A549 (cell line): ENCODE results near the gene C15orf62. TPM values are rescaled to one million over a fixed set of nuclear protein-coding genes. Genes with fewer than 3 reads are reported as not detected.

Experiments
- ATAC-seq, 2 experiments: fragments of 200-7000 bp in 1 of 2; fragments of >200 bp in 1 of 2; cut with Nextera tagmentation in 1 of 2; cut with Tn5 transposase in 1 of 2; 3 replicates each; pipeline versions ENCODE4 v1.8.0 to v1.9.1; 2018 to 2020; ENCODE audit warnings: mild to moderate bottlenecking in 1 of 2, moderate library complexity in 1 of 2
- CTCF ChIA-PET: fragments of 300-600 bp; sonication (Branson Sonifier 250); formaldehyde crosslinking; extraction: SDS; loops from one replicate; lab custom pipeline; 2021; ENCODE audit warnings: antibody characterized with exemption, inconsistent platforms; lab: Yijun Ruan, JAX
- POLR2A ChIA-PET: fragments of 350-600 bp; formaldehyde crosslinking; extraction: SDS; loops from one replicate; lab custom pipeline; 2021; ENCODE audit warnings: antibody characterized with exemption, inconsistent platforms; lab: Yijun Ruan, JAX
- DNase-seq, 2 experiments: peaks; one replicate each; pipeline versions ENCODE4 v3.0.0 to v3.0.0-alpha.2; 2011 to 2016; ENCODE audit warnings: low read depth in 1 of 2, low spot score in 1 of 2
- FAIRE-seq: peaks from 2 replicates; lab custom pipeline; 2011; peaks lifted over from hg19 to GRCh38; lab: Jason Lieb, UNC
- H3K27ac ChIP-seq, 2 experiments: fragments of >200 bp; sonication (Bioruptor Twin); formaldehyde crosslinking; 3 replicates each; pipeline ENCODE4 v1.5.1; 2016 to 2017
- H3K4me1 ChIP-seq: fragments of >200 bp; sonication (Bioruptor Twin); formaldehyde crosslinking; 3 replicates; pipeline ENCODE4 v1.6.1; 2016
- H3K4me2 ChIP-seq: fragments of >200 bp; sonication (Bioruptor Twin); formaldehyde crosslinking; 3 replicates; pipeline ENCODE4 v1.6.1; 2016
- H3K4me3 ChIP-seq: fragments of >200 bp; sonication (Bioruptor Twin); formaldehyde crosslinking; 3 replicates; pipeline ENCODE4 v1.5.1; 2016
- H3K9me3 ChIP-seq: fragments of >200 bp; sonication (Bioruptor Twin); formaldehyde crosslinking; 3 replicates; pipeline ENCODE4 v1.6.1; 2016
- BCL3 ChIP-seq: fragments of >200 bp; sonication (Bioruptor Twin); formaldehyde crosslinking; IDR thresholded peaks from 3 replicates; pipeline ENCODE4 v1.6.1; 2016
- CBX8 ChIP-seq: fragments of 200-600 bp; sonication (generic); IDR thresholded peaks from 2 replicates; pipeline ENCODE4 v1.6.1; 2016
- EHF ChIP-seq: fragments of 250-450 bp; sonication (Bioruptor Pico); IDR thresholded peaks from 2 replicates; pipeline ENCODE4 v1.5.0; 2020; ENCODE audit warnings: mild to moderate bottlenecking
- EHMT2 ChIP-seq: fragments of 200-600 bp; sonication (generic); IDR thresholded peaks from 2 replicates; pipeline ENCODE4 v1.6.1; 2016; ENCODE audit warnings: antibody characterized with exemption, low read depth, mild to moderate bottlenecking, moderate library complexity
- ELK1 ChIP-seq: fragments of 150-350 bp; IDR thresholded peaks from 2 replicates; pipeline ENCODE4 v1.6.1; 2014; ENCODE audit warnings: low read depth, mild to moderate bottlenecking, low read length
- EP300 ChIP-seq, 2 experiments: fragments of >200 bp; sonication (Bioruptor Twin); formaldehyde crosslinking; IDR thresholded peaks; 2 replicates in 1 of 2; 3 replicates in 1 of 2; pipeline ENCODE4 v1.6.1; 2016 to 2017
- FOSB ChIP-seq: fragments of 250-450 bp; sonication (Bioruptor Pico); IDR thresholded peaks from 2 replicates; pipeline ENCODE4 v1.5.0; 2020; ENCODE audit warnings: mild to moderate bottlenecking, moderate library complexity
- FOSL2 ChIP-seq, 2 experiments: fragments of 450-650 bp in 1 of 2; fragments of >200 bp in 1 of 2; sonication (Bioruptor Twin) in 1 of 2; formaldehyde crosslinking; IDR thresholded peaks; 2 replicates each; pipeline versions ENCODE4 v1.5.0 to v1.6.1; 2016 to 2020; ENCODE audit warnings: mild to moderate bottlenecking in 1 of 2, moderate library complexity in 1 of 2
- FOXS1 ChIP-seq: fragments of 250-450 bp; sonication (Bioruptor Pico); IDR thresholded peaks from 2 replicates; pipeline ENCODE4 v1.5.0; 2020; ENCODE audit warnings: mild to moderate bottlenecking, moderate library complexity
- HOXA7 ChIP-seq: fragments of 250-450 bp; sonication (Bioruptor Pico); IDR thresholded peaks from 2 replicates; pipeline ENCODE4 v1.5.0; 2020; ENCODE audit warnings: mild to moderate bottlenecking, moderate library complexity
- HOXB5 ChIP-seq: fragments of 250-450 bp; sonication (Bioruptor Pico); IDR thresholded peaks from 2 replicates; pipeline ENCODE4 v1.5.0; 2020; ENCODE audit warnings: mild to moderate bottlenecking, moderate library complexity
- JUNB ChIP-seq: fragments of >200 bp; sonication (Bioruptor Twin); formaldehyde crosslinking; IDR thresholded peaks from 2 replicates; pipeline ENCODE4 v1.6.1; 2016
- KDM1A ChIP-seq: fragments of 200-600 bp; sonication (generic); IDR thresholded peaks from 2 replicates; pipeline ENCODE4 v1.6.1; 2016; ENCODE audit warnings: low read depth, mild to moderate bottlenecking
- MAZ ChIP-seq: fragments of 150-350 bp; IDR thresholded peaks from 2 replicates; pipeline ENCODE4 v1.6.1; 2014; ENCODE audit warnings: antibody characterized with exemption, low read depth, low read length, borderline replicate concordance
- MYC ChIP-seq: IDR thresholded peaks from 2 replicates; pipeline ENCODE4 v1.6.1; 2012; ENCODE audit warnings: mild to moderate bottlenecking, inconsistent platforms, low read length, improper control_type of control experiment, borderline replicate concordance
- NFE2L2 ChIP-seq: fragments of 150-350 bp; conservative IDR thresholded peaks from 2 replicates; pipeline ENCODE4 v1.6.1; 2014; ENCODE audit warnings: low read length
- PBX3 ChIP-seq: IDR thresholded peaks from 2 replicates; pipeline ENCODE4 v1.6.1; 2012
- PHF8 ChIP-seq: fragments of 200-600 bp; sonication (generic); IDR thresholded peaks from 2 replicates; pipeline ENCODE4 v1.6.1; 2016; ENCODE audit warnings: low read depth, mild to moderate bottlenecking, antibody characterized with exemption, moderate library complexity, borderline replicate concordance
- RAD21 ChIP-seq, 2 experiments: fragments of >200 bp in 1 of 2; sonication (Bioruptor Twin) in 1 of 2; formaldehyde crosslinking in 1 of 2; IDR thresholded peaks in 1 of 2; conservative IDR thresholded peaks in 1 of 2; 2 replicates in 1 of 2; 3 replicates in 1 of 2; pipeline ENCODE4 v1.6.1; 2012 to 2018; ENCODE audit warnings: inconsistent platforms in 1 of 2
- RARB ChIP-seq: fragments of 250-450 bp; sonication (Bioruptor Pico); IDR thresholded peaks from 2 replicates; pipeline ENCODE4 v1.8.0; 2021; ENCODE audit warnings: mild to moderate bottlenecking, moderate library complexity
- RFX5 ChIP-seq: fragments of 450-650 bp; IDR thresholded peaks from 2 replicates; pipeline ENCODE4 v1.7.1; 2014; ENCODE audit warnings: antibody characterized with exemption, mild to moderate bottlenecking, moderate library complexity
- SMC3 ChIP-seq: fragments of >200 bp; sonication (Bioruptor Twin); formaldehyde crosslinking; IDR thresholded peaks from 3 replicates; pipeline ENCODE4 v1.6.1; 2018; ENCODE audit warnings: inconsistent platforms
- TFCP2L1 ChIP-seq: fragments of 250-450 bp; sonication (Bioruptor Pico); IDR thresholded peaks from 2 replicates; pipeline ENCODE4 v1.5.0; 2021; ENCODE audit warnings: mild to moderate bottlenecking
- TP53 ChIP-seq: fragments of 250-450 bp; sonication (Bioruptor Pico); IDR thresholded peaks from 2 replicates; pipeline ENCODE4 v1.5.0; 2021; ENCODE audit warnings: mild to moderate bottlenecking, moderate library complexity
- USF2 ChIP-seq: fragments of 450-650 bp; IDR thresholded peaks from 2 replicates; pipeline ENCODE4 v1.6.1; 2014; ENCODE audit warnings: antibody characterized with exemption
- ZNF302 ChIP-seq: fragments of 250-450 bp; sonication (Bioruptor Pico); IDR thresholded peaks from 2 replicates; pipeline ENCODE4 v1.9.0; 2021; ENCODE audit warnings: inconsistent platforms, mild to moderate bottlenecking, moderate library complexity
- WGBS: methylation state at CpG from one replicate; pipeline ENCODE4 v1.1.6; 2017; ENCODE audit errors: missing lambda C conversion rate; 5-methylcytosine and 5-hydroxymethylcytosine counted together
- polyA plus RNA-seq, 4 experiments: library from polyadenylated mRNA; depleted of rRNA in 3 of 4; stranded (reverse); fragments of >200 nt; fragmentation: RNase III in 1 of 4; extraction: RNeasy Plus Mini Kit Qiagen cat#74134 plus additional on column Dnase treatment in 1 of 4; gene quantifications; 2 replicates in 3 of 4; 3 replicates in 1 of 4; pipeline ENCODE4 v1.2.3, GENCODE V29; 2011 to 2017

C15orf62 gene
- polyA plus RNA-seq, 2 of the 4 experiments (the other 2 are of a cell fraction): 0.10 to 0.13 TPM

- 85% methylated on average over 7 of the region's 7 CpGs for WGBS
- CTCF ChIA-PET: interaction anchor here (0.7 to 2.9 kb wide), 9 partner anchors 8 to 148 kb away, joined by 3 to 17 read pairs (median 5); no protein-coding TSS in a partner anchor
- POLR2A ChIA-PET: no interaction called here
- H3K27ac ChIP-seq: no peak overlapping the region
- no peaks in the 10 kb centered on the region for H3K9me3 ChIP-seq
- H3K4me2 ChIP-seq: no peak overlapping the region
- ATAC-seq (no peak), DNase-seq (no peak), FAIRE-seq (no peak)
- H3K4me1 ChIP-seq: peaks cover 14% of the 10 kb centered on the region
- TF ChIP-seq TFCP2L1 (CRISPR knock-in tag) (no peak), FOSB (no peak)
- H3K4me3 ChIP-seq: no peak overlapping the region
Measured at GRCh38 chr15:40747685-40748631, 21.8 kb upstream of the C15orf62 start.

- peaks cover 5% of the 10 kb centered on the region; the same call in 2 of the 3 replicates for H3K4me1 ChIP-seq
- 90% methylated on average over 4 of the region's 4 CpGs for WGBS
- CTCF ChIA-PET: interaction anchor here (0.7 to 2.6 kb wide), 3 partner anchors 10 to 109 kb away, joined by 3 to 15 read pairs (median 6); no protein-coding TSS in a partner anchor
- DNase-seq: no peak
- no peaks in the 10 kb centered on the region for H3K9me3 ChIP-seq
- no peak for FAIRE-seq
- no peak for TF ChIP-seq FOXS1 (CRISPR knock-in tag)
- TF ChIP-seq EHF (CRISPR knock-in tag): no peak
- no peak for TF ChIP-seq FOSL2 (IDR thresholded peaks at IDR 0.05)
- TF ChIP-seq FOSL2 (CRISPR knock-in tag; IDR thresholded peaks at IDR 0.05): no peak
- no peak for TF ChIP-seq HOXB5 (CRISPR knock-in tag)
- TF ChIP-seq HOXA7 (CRISPR knock-in tag): no peak
- no peak for TF ChIP-seq EHMT2
- no peak for TF ChIP-seq TFCP2L1 (CRISPR knock-in tag)
- TF ChIP-seq CBX8: no peak
- TF ChIP-seq USF2: no peak
- TF ChIP-seq PHF8: no peak
- no peak for TF ChIP-seq RAD21 (conservative IDR thresholded peaks at IDR 0.05 in 1 of 2, IDR thresholded peaks at IDR 0.05 in 1 of 2)
- TF ChIP-seq ELK1: no peak
- no peak overlapping the region for H3K4me3 ChIP-seq
- no peak overlapping the region for H3K4me2 ChIP-seq
- H3K27ac ChIP-seq: no peak overlapping the region
- no peak for ATAC-seq
- POLR2A ChIA-PET: no interaction called here
Measured at GRCh38 chr15:40749151-40749630, 20.6 kb upstream of the C15orf62 start.

- ChIA-PET POLR2A (no interaction called here), CTCF (interaction anchor here (1.7 to 2.6 kb wide), 3 partner anchors 31 to 107 kb away, joined by 6 to 15 read pairs (median 7); no protein-coding TSS in a partner anchor)
- no peaks in the 10 kb centered on the region for H3K9me3 ChIP-seq
- TF ChIP-seq EHMT2 (no peak), SMC3 (no peak), PBX3 (no peak), BCL3 (no peak), RFX5 (no peak), MYC (no peak), RARB (CRISPR knock-in tag) (no peak), TP53 (CRISPR knock-in tag) (no peak), HOXB5 (CRISPR knock-in tag) (no peak), JUNB (no peak), EHF (CRISPR knock-in tag) (no peak), ELK1 (no peak), EP300 (IDR thresholded peaks at IDR 0.05) (no peak), KDM1A (no peak), FOSB (no peak), FOSL2 (IDR thresholded peaks at IDR 0.05) (no peak), FOSL2 (CRISPR knock-in tag; IDR thresholded peaks at IDR 0.05) (no peak), ZNF302 (no peak), NFE2L2 (no peak), MAZ (no peak)
Measured at GRCh38 chr15:40750885-40751284, 18.9 kb upstream of the C15orf62 start.

More at GRCh38 chr15:40750885-40751284, 18.9 kb upstream of the C15orf62 start:
- no peak overlapping the region for H3K4me2 ChIP-seq
- H3K27ac ChIP-seq: no peak overlapping the region
- H3K4me1 ChIP-seq: 0 out of 3 replicates have a peak, but pooled peaks cover 3% of the 10 kb centered on the region
- H3K4me3 ChIP-seq: no peak overlapping the region
- WGBS: 100% methylated on average over 2 of the region's 4 CpGs
- ATAC-seq (no peak), DNase-seq (no peak), FAIRE-seq (no peak)
